Subcutaneous adipose tissue (tissue), 4 donors: ENCODE measurements around the gene RENBP. TPM values are rescaled to one million over a fixed set of nuclear protein-coding genes. Genes with fewer than 3 reads are reported as not detected.

Experiments used
- total RNA-seq, 4 donors: library from RNA; depleted of rRNA; stranded (reverse); fragments of >200 nt; gene quantifications; one replicate each; pipeline ENCODE4 v1.1.0, GENCODE V29; 2016
- TF ChIP-seq, protein P1 (sequence below): fragments of 450-650 bp; IDR thresholded peaks from one replicate; pipeline ENCODE4 v1.5.1; 2016; ENCODE audit warnings: low read depth, mild to moderate bottlenecking, control low read depth, antibody characterized with exemption, moderate library complexity

The RENBP gene
- total RNA-seq, 4 donors from 2014 or later, result 14.0 to 43.4 (median 29.5) TPM

DNA sequence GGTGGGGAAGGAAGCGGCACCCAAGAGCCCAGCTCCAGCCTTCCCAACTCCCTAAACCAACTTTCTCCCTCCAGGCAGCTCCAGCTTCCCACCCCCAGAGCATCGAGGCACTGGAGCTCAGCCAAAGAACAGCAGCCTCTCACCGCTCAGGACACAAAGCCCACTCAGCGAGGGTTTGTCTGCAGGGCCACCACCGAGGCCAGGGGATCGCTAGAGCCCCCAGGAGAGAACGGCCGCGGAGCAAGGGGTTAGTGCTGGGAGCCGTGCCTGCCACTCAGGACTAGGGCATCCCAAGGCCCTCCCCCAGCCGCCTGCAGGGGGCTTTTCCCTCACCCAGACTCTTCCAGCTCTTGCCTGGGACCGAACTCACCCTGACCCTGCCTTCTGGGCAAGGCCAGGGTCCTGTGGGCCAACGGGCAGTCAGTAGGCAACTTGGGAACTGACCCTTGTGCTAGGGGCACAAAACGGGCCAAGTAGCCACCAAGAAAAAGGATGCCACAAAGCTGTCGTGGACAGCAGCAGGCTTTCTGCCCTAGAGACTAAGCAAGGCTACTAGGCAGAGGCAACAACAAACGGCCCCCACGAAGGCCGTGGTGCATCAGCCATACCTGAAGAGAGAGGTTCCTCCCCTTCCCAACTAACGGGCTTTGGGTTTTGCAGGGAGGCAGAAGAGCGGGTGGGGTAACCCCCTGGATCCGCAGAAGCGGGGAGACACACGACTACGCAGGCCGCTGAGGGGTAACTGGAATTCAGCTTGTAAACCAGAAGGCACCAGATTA lies 24.9 kb upstream of the RENBP start:
- TF ChIP-seq, protein P1, sequence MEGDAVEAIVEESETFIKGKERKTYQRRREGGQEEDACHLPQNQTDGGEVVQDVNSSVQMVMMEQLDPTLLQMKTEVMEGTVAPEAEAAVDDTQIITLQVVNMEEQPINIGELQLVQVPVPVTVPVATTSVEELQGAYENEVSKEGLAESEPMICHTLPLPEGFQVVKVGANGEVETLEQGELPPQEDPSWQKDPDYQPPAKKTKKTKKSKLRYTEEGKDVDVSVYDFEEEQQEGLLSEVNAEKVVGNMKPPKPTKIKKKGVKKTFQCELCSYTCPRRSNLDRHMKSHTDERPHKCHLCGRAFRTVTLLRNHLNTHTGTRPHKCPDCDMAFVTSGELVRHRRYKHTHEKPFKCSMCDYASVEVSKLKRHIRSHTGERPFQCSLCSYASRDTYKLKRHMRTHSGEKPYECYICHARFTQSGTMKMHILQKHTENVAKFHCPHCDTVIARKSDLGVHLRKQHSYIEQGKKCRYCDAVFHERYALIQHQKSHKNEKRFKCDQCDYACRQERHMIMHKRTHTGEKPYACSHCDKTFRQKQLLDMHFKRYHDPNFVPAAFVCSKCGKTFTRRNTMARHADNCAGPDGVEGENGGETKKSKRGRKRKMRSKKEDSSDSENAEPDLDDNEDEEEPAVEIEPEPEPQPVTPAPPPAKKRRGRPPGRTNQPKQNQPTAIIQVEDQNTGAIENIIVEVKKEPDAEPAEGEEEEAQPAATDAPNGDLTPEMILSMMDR, result no peak

DNA sequence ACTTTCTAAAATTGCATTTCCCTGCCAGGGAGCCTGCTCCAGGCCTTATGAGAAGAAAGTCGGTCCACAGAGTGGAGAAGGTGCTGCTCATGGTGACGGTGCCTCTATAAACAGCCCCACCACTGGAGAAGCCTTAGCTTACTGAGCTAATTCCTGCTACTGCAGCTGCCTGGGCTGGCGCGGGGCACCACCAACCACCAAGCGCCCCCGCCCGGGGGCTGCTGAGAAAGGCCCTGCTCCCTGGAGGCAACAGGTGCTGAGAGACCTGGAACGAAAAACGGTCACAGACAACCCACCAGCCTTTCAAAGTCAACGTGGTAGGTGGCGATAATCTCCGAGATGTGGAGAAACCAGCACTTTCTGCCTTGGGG lies 24.3 kb upstream of the RENBP start:
- TF ChIP-seq, protein P1, result no peak

DNA sequence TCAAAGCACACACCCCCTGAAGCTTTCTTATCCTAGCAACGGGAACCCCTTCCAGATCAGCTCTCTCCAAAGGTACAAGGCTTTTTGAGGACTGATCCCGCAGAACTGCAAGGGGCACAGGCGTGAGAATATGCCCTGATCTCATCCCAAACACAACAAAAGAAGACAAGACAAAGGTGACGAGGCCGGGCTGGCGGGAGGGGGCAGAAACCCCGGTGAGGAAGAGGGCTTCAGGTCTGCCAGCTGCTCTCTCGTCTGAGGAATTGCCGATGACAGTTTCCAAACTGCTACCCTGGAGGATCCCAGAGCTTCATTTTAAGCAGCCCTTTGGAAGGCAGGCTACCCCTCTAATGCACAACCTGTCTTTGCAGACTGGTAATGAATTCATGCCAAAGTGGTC lies 23.8 kb upstream of the RENBP start:
- TF ChIP-seq, protein P1, result no peak

DNA sequence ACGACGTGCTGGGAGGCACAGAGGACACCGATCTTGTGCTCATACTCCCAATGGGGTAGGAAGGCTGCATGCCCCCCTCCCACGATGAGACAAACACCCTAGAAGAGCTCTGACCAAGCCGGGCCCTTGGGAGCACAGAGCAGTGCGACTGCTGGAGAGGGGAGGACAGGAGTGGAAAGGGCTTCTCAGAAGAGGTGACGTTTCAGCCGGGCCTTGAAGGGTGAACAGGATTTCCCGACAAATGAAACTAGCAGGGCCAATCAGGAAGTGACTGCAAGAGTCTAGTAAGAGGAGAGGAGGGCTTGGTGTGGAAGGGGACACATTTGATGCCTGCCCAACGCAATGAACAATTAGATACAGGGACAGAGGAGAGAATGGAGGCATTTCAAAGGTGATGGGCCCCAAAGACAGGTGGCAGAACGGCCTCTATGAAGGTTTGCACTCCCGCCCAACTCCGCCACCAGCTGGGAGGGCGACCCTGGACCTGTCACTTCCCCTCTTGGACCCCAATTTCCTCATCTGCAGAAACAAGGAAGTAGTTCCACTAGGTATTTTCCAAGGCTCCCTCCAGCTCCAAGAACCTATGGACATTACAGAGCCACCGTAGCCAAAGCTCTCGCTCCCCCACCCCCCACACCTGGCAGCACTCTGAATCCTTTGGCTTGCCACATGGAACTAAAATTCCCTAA lies 23.2 kb upstream of the RENBP start:
- TF ChIP-seq, protein P1, result no peak

DNA sequence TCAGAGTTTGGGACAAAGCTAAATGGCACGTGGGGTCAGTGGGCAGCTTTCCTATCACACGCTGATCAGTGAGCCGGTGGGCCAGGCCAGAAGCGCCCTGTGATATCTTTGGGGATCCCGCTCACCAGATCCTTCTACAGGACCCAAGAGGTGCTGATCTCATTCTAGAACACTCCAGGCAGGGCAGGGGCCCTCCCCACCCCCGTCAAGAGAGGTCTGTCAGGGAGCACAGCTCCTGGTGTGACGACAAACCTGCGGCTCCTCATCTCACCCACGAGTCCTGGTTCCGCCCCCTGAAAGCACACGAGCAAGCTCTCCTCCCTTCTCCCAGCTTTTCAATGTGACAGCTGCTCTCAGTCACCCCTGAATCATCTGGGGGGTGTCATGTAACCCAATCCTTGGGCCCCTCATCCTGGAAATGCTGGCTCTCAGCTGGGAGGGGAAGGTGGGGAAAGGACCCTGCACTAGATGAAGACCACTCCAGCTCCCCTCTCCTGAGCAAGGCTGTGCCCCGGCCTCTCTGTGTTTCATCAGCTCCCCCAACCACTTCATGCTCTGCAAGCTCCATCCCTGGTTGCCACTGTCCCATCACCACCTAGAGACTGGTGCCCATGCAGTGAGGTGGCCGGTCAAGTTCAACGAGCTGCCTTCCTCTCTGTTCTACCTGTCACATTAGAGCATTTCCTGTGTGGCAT lies 22.5 kb upstream of the RENBP start:
- TF ChIP-seq, protein P1, result no peak

DNA sequence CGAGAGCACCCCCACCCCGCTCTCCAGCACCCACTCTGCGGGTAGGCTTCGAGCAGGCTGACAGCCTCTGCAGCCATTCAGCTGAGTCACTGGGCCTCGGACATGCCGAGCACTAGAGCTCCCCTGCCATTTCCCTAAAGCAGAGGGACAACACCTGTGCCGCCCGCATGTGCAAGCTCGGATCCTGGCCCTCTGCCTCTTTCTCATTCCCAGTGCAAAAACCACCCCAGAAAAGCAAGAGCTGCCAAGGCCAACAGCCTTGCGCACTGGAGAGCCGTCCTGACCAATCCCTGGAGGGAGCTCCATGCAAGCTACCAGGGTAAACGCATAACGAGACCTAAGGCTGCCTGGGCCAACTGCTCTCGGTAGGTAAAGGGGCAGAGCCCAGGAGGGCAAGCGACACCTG lies 21.8 kb upstream of the RENBP start:
- TF ChIP-seq, protein P1, result no peak

DNA sequence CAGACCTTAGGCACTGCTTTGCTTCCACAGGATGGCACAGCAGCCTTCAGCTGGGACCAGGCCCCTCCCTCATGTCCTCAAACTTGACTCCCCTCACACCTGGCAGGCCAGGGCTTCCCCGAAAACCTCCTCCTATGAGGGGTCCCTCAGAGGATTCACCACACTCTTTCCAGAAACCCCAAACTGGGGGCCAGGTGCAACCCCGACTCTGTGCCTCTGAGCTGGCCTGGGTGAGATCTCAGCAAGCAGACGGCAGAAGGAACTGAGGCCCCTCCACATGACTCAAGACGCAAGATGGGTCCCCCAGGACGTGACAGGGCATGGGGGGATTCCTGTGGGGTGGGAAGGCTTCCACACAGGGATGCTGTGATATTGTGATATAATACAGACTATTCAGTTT lies 21.0 kb upstream of the RENBP start:
- TF ChIP-seq, protein P1, result no peak
